Upper lobe of right lung (tissue), 1 donor: ENCODE data around the gene VAV1. TPM values are rescaled to one million over a fixed set of nuclear protein-coding genes. Genes with fewer than 3 reads are reported as not detected.

Experiments
- ATAC-seq: fragments of 200-7000 bp; cut with Tn5 transposase; one replicate; pipeline ENCODE4 v1.9.1; 2020; ENCODE audit warnings: mild to moderate bottlenecking, moderate library complexity
- DNase-seq: peaks from one replicate; pipeline ENCODE4 v3.0.0-alpha.2; 2020
- H3K27ac ChIP-seq: fragments of 200-600 bp; one replicate; pipeline ENCODE4 v1.8.0; 2022
- H3K27me3 ChIP-seq: fragments of 200-600 bp; one replicate; pipeline ENCODE4 v1.8.0; 2022; ENCODE audit warnings: mild to moderate bottlenecking
- H3K36me3 ChIP-seq: fragments of 200-600 bp; one replicate; pipeline ENCODE4 v1.8.0; 2022
- H3K4me1 ChIP-seq: fragments of 200-600 bp; one replicate; pipeline ENCODE4 v1.8.0; 2022
- H3K4me3 ChIP-seq: fragments of 200-600 bp; one replicate; pipeline ENCODE4 v1.8.0; 2022; ENCODE audit warnings: mild to moderate bottlenecking
- H3K9me3 ChIP-seq: fragments of 200-600 bp; one replicate; pipeline ENCODE4 v1.8.0; 2022
- intact Hi-C: fragments of 100-400 bp; cut with DNase I; formaldehyde crosslinking; loops from one replicate; pipeline ENCODE4 v1.11.0; 2022
- total RNA-seq: library from RNA; stranded (reverse); fragmentation: NEBNext Ultra II Directional; extraction: Animal tissue kit (Norgen Biotek cat#: 25700); gene quantifications from one replicate; pipeline ENCODE4 v1.2.1, GENCODE V29; 2021
- TF ChIP-seq, protein P1 (sequence below): fragments of 200-600 bp; IDR thresholded peaks from one replicate; pipeline ENCODE4 v1.8.0; 2022; ENCODE audit warnings: antibody characterized with exemption
- donor health status: DM: no; HTN: yes; CAD: no; lungs with severe emphysema.

The VAV1 gene
- total RNA-seq, 1 donor from 2014 or later = 31.6 TPM

DNA sequence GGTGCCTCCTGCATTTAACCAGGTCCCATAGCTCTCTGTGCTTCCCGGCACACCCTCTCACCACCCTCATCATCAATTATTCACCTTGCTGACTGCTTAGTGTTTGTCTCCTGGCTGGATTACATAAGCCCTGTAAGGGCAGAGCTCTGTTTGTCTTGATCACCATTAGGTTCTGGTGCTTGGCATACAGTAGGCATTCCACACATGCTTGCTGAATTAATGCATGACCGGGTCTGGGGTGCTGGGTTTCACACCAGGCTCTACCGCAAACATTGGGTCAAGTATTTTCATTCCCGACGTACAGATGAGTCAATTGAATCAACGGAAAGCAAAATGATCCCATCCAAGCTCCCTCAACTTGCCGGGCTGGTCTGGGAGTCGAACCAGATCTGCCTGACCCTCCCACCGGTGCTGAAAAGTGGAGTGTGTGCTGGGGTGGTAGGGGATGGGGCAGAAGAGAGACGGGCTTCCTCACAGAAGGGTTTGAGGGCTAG, 28.5 kb downstream of the VAV1 start:
- Histone ChIP-seq H3K36me3 (no peaks in the 10 kb centered on the region), H3K27me3 (no peaks in the 10 kb centered on the region), H3K4me1 (peaks cover 13% of the 10 kb centered on the region), H3K9me3 (no peaks in the 10 kb centered on the region), H3K4me3 (peak overlapping the region; percentile 40), H3K27ac (peak overlapping the region; percentile 63)
- DNase-seq (no peak), ATAC-seq (no peak)
- intact Hi-C loops = no loop called here
- TF ChIP-seq, protein P1, sequence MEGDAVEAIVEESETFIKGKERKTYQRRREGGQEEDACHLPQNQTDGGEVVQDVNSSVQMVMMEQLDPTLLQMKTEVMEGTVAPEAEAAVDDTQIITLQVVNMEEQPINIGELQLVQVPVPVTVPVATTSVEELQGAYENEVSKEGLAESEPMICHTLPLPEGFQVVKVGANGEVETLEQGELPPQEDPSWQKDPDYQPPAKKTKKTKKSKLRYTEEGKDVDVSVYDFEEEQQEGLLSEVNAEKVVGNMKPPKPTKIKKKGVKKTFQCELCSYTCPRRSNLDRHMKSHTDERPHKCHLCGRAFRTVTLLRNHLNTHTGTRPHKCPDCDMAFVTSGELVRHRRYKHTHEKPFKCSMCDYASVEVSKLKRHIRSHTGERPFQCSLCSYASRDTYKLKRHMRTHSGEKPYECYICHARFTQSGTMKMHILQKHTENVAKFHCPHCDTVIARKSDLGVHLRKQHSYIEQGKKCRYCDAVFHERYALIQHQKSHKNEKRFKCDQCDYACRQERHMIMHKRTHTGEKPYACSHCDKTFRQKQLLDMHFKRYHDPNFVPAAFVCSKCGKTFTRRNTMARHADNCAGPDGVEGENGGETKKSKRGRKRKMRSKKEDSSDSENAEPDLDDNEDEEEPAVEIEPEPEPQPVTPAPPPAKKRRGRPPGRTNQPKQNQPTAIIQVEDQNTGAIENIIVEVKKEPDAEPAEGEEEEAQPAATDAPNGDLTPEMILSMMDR = no peak

DNA sequence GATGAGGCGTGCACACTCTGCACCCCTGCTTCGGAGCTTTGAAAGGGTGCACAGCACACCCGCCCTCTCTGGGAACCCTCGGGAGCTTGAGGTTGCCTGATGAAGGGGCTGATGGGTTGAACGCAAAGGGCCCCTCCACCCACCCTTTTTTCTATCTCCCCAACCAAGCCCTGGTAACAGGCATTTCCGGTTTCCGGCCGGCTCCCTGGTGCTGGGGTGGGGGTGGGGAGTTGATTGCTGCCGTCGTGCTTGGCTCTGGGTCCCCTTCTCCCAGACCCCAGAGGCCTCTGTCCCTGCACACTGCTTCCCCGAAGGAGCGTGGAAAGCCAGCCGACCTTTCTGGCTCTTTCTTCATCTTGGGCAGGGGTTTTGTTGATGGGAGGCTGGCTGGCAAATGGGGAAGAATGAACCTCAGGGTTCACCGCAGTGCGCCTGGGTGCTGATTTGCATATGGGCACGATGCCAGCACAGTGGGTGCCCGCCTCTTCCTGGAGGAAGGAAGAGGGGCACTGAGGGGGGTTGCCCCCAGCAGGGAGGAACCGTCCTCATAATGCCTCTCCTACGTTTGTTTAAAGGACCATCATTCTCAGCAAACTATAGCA, 29.1 kb downstream of the VAV1 start:
- H3K9me3 ChIP-seq = no peaks in the 10 kb centered on the region
- intact Hi-C loops = no loop called here
- no peaks in the 10 kb centered on the region for H3K36me3 ChIP-seq
- peak overlapping the region; percentile 40 for H3K4me3 ChIP-seq
- H3K27me3 ChIP-seq = no peaks in the 10 kb centered on the region
- peak; percentile 90 for DNase-seq
- peaks cover 13% of the 10 kb centered on the region for H3K4me1 ChIP-seq
- ATAC-seq = peak; percentile 83
- TF ChIP-seq, protein P1 = no peak
- peak overlapping the region; percentile 63 for H3K27ac ChIP-seq

DNA sequence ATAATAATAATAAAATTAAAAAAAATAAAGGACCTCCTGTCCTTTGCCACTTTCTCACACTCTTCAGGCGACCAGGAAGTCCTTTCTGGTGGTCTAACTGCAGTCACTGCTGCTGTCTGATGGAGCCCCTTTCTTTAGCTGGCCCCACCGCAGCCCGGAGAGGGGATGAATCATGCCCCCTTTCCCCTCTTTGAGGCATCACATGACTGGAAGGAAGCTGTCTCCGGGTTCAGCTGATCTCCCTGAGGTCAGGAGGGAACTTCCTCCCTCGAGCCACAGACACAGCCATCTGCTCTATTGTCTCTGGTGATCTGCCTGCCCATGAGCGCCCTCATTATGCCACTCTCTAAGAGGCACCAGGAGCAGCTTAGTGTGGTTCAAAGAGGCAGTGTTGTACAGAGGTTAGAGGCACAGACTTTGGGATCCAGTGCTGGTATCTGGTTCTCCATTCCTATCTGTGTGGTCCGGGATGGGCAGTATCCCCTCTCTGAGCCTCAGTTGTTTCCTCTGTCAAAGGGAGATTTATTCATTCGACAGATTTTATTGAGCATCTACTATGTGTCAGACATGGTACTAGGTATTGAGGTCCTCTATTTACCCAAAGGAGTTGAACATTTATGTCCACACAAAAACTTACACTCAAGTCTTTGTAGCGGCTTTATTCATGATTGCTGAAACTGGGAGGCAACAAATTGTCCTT, 30.0 kb downstream of the VAV1 start:
- H3K4me3 ChIP-seq = peak overlapping the region; percentile 40
- no peaks in the 10 kb centered on the region for H3K9me3 ChIP-seq
- TF ChIP-seq, protein P1 = no peak
- H3K36me3 ChIP-seq = no peaks in the 10 kb centered on the region
- ATAC-seq (peak; percentile 89), DNase-seq (peak; percentile 74)
- H3K27ac ChIP-seq = peak overlapping the region; percentile 63
- intact Hi-C loops = no loop called here
- H3K27me3 ChIP-seq = no peaks in the 10 kb centered on the region
- H3K4me1 ChIP-seq = peaks cover 13% of the 10 kb centered on the region

DNA sequence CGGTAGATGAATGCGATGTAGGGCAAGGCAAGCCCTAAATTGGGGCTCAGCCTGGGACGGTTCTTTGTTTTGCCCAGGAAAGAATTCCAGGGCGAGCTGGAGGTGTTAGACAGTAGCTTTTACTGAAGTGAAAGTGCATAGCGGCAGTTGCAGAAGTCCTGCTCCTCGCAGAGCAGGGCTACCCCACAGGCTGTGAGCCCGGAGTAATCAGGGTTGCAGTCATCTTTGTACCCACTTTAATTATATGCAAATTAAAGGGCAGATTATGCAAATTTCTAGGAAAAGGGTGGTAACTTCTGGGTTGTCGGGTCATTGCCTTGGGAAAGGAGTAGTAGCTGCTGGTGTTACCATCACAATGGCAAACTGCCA, 30.5 kb downstream of the VAV1 start:
- no peaks in the 10 kb centered on the region for H3K9me3 ChIP-seq
- peaks cover 13% of the 10 kb centered on the region for H3K4me1 ChIP-seq
- H3K27me3 ChIP-seq = no peaks in the 10 kb centered on the region
- peak; percentile 40 for ATAC-seq
- intact Hi-C loops = no loop called here
- H3K27ac ChIP-seq = peak overlapping the region; percentile 63
- no peaks in the 10 kb centered on the region for H3K36me3 ChIP-seq
- TF ChIP-seq, protein P1 = no peak
- DNase-seq = no peak
- no peak overlapping the region for H3K4me3 ChIP-seq

DNA sequence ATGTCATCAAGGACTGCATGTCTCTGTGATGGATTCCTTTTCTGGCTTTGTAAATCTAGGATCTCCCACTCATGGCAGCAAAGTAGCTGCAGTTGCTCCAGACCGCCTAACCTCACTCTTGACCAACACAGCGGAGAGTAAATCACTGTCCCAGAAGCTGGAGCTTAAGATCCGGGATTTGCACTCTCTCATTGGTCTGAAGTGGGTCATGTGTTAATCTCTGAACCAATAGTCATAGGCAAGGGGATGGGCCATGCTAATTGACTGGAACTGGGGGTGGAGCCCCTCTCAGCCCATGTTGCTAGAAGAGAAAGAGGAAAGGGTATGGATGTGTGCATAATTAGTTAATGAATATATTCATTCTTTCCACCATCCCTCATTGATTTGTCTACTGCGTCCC, 34.0 kb downstream of the VAV1 start:
- DNase-seq (no peak), ATAC-seq (no peak)
- Histone ChIP-seq H3K36me3 (no peaks in the 10 kb centered on the region), H3K27ac (no peak overlapping the region), H3K4me3 (no peak overlapping the region), H3K27me3 (no peaks in the 10 kb centered on the region), H3K4me1 (peaks cover under 1% of the 10 kb centered on the region), H3K9me3 (no peaks in the 10 kb centered on the region)
- TF ChIP-seq, protein P1 = no peak
- intact Hi-C loops = no loop called here
